ENCODE results near the gene CPNE5.
A peak's percentile ranks its signal among the peaks of the same experiment; 100 is the strongest.

CPNE5 gene

DNA sequence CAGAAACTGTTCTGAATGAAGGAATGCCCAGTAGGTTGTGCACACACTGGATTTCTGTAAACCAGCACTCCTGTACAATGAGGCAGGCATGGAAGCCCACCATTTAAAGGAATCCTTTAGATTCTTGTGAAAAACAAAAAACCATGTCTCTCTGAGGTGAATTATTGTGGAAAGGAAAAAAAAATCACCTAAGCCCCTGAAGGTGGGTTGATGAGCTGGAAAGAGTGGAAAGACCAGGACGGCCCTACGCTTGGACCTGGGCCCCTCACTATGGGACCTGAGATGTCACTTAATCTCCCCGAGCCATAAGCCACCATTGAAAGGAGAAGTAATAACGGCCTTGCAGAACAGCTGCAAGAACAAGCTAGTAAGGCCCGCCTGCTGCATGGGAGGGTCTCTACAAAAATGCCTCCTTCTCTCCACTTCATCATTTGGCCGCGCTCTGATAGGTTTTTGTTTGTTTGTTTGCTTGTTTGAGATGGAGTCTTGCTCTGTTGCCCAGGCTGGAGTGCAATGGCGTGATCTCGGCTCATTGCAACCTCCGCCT, 72.8 kb downstream of the CPNE5 start:
- DNase-seq (ENCODE audit: low read depth in 2 of 3, low spot score in 1 of 3), result no peak

DNA sequence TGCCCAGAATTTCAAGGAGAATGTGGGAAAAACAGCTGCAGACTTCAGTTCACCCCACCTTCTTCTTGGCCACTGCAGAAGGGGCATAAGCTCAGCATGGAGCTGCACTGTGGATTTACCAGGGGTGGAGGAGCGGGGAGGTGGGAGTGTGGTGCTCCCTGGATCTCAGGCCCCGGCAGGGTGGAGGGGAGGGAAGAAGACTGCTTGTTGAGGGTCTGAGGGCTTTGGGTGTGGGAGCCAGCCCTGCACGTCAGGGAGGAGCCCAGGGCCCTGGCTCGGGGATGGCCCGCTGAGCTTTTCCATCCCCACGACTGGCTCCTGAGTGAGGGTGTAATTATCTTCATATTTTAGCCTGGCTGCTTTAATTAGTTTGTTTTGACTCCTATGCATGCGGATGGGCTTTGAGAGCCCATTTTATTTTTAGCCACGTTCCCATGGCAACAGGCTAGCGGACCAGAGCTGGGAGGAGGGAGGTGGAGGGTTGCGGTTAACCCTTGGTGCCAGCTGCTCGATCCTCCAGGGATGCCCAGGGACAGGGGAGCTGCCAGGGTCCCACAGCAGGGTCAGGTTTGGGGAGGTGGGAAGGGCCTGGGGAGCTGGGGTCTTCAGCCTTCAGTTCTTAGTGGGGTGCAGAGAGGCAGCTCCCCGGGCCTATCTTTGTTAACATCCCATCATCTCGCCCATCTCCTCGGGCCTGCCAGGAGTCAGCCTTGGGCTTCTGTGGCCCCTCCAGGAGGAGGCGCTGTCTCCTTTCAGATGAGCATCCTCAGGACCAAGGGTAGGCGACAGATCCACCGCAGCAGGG, 73.4 kb downstream of the CPNE5 start:
- DNase-seq (ENCODE audit: low read depth in 2 of 3, low spot score in 1 of 3), result peak; percentile 68 to 82 (median 79)

DNA sequence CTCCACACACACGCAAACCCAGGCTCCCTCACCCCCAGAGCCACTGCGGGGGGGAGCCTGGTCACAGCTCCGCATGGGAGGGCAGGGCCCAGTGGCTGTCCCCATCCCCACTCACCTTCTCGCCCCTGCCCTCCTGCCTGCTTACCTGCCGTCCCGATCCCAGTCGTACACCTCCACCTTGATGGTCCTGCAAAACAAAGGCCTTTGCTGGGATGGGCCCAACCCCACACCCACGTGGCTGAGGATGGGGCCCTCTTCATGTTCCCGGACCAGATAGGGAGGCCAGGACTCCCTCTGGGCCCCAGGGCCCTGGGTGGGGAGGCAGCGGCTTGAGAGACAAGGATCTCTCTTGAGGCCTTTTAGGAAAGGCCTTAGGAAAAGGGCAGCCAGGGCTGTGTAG, 74.1 kb downstream of the CPNE5 start:
- no peak for DNase-seq (ENCODE audit: low read depth in 2 of 3, low spot score in 1 of 3)

DNA sequence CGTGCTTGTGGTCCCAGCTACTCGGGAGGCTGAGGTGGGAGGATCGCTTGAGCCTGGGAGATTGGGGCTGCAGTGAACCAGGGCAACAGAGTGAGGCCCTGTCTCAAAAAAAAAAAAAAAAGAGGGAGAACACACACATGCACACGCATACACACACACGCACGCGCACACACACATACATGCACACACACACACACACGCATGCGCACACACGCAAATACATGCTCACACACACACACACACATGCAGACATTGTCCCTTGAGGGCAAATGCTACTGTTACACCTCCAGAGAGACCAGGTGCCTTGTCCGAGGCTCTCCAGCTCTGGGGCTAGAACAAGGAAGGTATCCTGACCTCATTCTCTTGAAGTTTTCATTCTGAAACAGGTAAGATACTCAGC, 77.1 kb downstream of the CPNE5 start:
- DNase-seq (ENCODE audit: low read depth in 2 of 3, low spot score in 1 of 3), result no peak

DNA sequence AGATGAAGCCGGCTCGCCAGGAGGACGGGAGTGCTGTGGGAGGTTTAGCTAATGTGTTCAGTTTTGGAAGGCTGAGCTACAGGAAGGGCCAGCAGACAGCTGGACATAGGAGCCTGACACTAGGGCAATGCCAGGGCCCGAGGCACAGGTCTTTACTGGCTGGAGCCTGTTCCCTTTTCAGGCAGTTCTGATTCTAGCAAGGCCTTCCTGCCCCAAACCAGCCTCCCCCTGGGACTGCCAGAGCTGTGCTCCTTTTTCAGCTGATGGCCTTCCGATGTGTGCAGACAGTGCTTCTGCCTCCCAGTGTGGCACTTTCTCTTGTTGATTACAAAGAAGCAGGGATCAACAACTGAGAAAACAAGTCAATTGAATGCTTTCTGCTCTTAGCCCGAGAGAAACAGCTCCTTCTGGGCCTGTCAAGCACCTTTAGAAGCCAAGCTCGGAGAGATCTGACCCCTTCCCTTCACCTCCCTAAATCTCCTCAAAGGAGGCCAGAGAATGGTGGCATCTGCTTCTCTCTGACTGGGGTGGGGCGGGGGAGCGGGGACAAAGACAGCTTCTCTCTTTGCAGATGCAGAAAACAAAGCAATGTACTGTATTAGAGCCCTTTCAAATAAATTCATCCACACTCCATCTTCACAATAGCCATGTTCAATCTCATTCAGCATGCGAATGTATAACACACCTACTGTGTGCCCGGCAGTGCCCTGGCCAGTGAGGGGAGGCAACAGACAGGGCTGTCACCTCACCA, 78.4 kb downstream of the CPNE5 start:
- no peak for DNase-seq (ENCODE audit: low read depth in 2 of 3, low spot score in 1 of 3)

DNA sequence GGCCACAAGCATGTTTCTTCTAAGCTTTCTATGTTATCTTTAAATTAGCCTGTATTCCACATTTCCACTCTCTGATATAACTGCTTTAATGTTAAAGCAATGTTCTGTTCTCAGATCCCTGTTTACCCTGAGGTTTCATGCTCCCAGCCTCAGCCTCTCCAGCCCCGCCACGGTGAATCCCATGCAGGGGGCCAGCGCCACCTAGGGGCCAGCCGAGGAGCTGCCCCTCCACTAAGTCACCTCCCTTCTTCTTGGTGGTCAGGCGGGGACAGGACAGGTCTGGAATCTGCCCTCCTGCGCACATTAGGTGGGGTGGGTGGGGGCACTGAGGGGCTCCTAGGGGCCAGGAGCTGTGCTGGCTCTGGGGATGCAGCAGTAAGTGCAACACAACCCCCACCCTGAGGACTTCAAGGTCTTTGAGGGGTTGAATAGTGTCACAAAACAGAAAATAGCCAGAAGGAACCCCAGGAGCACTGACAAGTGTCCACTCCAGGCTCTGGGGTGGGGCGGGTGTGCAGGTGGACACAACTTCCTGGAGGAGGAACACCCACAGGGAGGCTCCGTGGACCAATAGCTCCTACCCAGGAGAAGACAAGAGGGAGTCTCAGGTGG, 80.0 kb downstream of the CPNE5 start:
- peak; percentile 67 to 80 (median 75) for DNase-seq (ENCODE audit: low read depth in 2 of 3, low spot score in 1 of 3)

DNA sequence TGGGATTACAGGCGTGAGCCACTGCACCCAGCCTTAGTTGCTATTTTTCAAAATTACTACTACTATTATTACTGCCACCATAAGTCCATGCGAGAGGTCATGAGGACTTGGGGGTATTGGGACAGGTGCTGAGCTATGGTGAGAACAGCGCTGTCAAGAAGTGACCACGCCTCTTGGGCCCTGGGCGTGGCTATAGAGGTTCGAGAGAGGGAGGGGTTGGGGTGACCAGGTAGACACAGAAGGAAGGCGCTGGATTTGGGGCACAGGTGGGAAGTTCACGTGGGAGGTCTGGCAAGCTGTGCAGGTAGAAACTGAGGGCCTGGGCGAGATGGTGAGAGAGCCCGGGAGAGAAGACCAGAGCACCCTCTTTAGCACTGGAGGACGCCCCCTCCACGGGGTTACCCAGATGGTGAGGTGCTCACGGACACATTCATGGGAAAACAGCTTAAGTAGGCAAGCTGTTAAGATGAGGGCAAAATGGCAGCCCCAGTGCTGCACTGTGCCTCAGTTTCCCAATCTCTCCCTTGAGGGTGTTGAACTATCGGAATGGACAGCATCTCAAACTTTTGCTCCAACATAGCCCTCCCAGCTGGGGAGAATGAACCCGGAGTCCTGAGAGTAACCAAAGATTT, 80.6 kb downstream of the CPNE5 start:
- no peak for DNase-seq (ENCODE audit: low read depth in 2 of 3, low spot score in 1 of 3)

DNA sequence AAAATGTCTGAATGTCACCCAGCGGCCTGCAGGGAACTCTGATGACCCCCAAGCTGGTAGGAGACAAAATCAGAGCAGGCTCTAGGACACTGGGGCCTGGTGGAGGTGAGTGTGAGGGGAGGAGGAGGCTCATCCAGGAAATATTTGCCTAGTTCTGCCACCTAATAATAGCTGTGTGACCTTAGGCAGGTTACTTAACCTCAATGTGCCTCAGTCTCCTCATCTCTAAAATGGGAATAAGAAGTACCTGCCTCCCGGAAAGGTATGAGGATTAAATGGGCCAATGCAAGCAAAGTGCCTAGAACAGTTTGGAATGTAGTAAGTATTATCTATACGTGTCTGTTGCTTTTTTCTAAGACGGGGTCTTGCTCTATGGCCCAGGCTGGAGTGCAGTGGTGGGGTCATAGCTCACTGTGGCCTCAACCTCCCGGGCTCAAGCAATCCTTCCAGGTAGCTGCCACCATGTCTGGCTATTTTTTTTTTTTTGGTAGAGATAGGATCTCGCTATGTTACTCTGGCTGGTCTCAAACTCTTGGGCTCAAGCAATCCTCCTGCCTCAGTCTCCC, 81.2 kb downstream of the CPNE5 start:
- DNase-seq (ENCODE audit: low read depth in 2 of 3, low spot score in 1 of 3), result no peak

DNA sequence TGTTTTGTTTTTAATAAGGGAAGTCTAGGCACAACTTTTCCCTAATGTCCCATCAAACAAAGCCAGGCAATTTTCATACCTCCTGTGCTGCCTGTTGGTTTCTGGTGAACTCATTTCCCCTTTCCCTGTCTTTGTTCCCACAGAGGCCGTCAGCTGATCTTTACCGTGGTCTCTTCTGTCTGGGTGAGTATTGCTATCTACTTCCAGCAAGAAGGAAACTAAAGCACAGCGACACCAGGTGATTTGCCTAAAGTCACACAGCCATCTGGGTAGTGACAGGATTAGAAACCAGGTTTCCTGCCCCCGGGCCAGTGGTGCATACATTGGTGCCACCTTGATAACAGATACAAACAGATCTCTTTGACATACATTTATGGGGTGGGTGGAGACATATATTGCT, 82.0 kb downstream of the CPNE5 start:
- no peak for DNase-seq (ENCODE audit: low read depth in 2 of 3, low spot score in 1 of 3)

DNA sequence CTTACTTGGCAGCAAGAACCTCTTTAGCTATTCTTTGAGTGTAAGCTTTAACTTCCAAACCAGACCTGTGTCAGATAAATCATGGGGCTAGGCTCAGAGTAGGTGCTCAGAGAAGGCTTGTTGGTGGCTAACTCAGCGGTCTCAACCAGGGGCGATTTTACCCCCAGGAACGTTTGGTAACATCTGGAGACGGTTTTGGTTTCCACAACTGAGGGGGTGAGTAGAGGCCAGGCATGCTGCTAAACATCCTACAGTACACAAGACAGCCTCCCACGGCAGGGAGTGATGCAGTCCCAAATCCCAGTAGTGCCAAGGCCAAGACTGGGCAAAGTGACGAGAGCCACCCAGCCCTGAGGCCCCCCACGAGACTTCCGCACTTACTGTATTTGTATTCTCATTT, 82.5 kb downstream of the CPNE5 start:
- DNase-seq (ENCODE audit: low read depth in 2 of 3, low spot score in 1 of 3), result no peak

DNA sequence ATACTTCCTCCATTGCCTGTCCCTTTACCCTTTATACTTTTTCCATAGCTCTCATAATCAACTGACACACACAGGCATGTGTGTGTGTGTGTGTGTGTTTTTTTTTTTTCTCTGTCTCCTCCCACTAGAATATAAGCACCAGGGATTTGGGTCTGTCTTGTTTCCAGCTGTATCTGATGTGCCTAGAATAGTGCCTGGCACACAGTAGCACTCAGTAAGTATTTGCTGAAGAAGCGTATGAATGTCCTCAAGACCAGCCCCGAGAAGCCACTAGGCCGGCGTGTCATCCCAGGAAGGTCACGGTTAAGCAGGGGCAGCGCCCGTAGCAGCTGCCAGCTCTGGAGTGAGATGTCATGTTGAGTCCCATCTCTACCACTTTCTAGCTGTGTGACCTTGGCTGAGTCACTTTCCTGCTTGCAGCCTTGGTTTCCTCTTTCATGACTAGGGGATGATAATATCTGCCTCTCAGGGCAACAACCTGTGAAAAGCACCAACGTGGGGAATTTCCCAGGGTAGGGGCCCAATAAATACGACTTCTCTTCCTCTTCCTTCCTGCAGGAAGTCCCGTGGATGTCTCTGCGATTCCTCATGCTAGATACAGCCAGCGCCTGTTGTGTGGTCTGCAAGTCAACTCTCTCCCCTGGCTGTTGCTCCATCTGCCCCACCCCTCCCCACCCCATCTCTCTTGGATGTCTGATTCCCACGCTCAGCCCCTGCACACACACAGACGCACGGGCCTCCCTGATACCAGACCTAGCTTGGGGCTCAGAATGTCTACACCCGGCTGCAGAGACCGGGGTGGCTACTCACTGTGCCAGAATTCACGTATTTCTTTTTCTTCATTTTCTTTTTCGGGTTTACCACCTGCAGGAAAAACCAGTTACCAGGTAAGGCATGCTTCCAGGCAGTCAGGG, 83.6 kb downstream of the CPNE5 start:
- peak; percentile 64 to 66 (median 66) for DNase-seq (ENCODE audit: low read depth in 2 of 3, low spot score in 1 of 3)

DNA sequence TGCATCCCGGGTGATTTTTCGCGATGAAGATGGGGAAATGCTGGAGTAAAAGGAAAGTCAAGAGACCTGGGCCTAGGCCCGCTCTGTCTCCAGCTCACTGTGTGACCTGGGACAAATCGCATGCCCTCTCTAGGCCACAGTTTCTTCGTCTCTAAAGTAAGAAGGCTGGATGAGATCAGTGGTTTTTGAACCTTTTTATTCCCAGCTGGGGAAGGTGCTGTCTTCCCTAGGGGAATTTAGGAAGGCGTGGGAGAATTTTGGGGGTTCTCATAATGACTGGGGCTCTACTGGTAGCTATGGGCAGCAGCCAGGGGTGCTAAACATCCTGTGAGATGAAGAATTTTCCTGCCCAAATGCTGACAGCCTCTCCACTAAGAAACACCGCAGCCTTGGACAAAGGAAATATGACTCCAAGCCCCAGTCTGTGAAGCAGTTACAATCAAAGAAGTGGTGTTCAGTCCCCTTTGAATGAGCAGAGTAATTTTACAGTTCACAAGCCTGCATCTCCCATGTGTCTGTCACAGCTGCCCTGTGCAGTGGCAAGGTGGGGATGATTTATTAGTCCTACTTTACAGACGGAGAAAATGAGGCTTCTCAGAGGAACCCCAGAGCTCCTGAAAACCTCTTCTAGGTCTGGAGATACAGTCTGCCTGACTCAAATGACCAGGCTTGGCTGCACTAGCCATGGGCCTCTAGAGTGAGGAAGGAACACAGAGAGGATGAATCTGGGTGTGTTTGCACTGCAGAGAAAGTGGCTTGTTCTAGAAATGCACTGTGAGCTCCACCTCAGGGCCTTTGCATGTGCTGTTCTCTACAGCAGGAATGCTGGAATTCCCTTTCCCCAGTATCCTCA, 84.4 kb downstream of the CPNE5 start:
- no peak for DNase-seq (ENCODE audit: low read depth in 2 of 3, low spot score in 1 of 3)

DNA sequence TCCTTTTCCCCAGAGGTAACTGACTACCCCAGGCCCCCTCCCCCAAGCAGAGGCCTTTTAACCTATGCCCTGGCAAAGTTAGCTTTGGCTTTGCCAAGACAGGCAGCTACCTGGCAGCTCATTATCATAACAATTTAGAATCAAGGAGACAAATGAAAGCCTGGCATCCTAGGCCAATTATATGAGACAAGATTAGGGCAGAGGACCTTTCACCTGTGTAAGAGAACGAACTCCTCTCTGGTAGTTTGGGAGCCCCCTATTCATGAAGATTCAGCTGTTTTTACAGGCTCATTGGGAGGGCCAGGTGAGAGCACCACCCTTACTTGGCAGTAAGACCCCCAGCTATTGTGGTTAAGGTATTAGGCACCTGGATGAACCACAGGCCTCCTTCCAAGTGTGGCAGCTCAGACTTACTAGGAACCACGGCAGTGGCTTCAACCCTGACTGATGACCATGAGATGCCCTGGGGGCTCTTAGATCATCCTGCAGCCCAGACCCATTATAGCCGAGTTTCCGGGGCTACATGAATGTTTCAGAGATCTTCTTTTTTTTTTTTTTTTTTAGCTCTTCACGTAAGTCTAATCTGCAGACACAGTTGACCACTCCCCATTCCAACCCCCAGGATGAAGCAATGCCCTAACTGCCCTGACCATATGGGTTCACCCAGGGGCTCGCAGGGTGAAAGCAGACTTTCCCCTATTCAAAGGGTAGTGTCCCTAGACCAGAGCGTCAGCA, 85.4 kb downstream of the CPNE5 start:
- DNase-seq (ENCODE audit: low read depth in 2 of 3, low spot score in 1 of 3), result no peak

DNA sequence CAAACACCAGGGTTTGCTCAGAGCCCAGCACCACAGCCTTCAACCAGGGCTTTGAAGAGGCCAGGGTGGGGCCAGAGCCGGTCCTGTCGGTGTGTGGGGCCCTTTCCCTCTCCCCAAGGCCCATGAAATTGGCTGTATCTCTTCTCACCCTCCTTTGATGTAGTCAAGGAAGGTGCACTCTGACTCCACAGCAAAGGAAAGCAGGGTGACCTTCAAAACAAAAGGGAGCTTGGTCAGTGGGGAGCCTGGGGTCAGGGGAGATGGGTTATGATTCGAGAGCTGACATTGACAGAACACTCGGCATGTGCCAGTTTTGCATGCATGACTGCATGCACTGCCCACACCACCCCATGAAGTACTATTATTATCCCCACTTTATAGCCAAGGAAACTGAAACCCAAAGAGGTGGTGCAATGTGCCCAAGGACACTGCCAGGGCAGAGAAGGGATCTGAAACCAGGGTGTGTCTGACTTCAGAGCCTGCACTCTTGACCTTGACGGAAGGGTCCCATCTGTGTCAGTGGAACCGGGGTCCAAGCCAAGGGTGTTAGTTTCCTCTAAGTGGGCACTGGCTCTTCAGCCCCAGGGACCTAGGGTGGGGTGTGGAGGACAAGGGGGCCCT, 86.2 kb downstream of the CPNE5 start:
- DNase-seq (ENCODE audit: low read depth in 2 of 3, low spot score in 1 of 3), result no peak

DNA sequence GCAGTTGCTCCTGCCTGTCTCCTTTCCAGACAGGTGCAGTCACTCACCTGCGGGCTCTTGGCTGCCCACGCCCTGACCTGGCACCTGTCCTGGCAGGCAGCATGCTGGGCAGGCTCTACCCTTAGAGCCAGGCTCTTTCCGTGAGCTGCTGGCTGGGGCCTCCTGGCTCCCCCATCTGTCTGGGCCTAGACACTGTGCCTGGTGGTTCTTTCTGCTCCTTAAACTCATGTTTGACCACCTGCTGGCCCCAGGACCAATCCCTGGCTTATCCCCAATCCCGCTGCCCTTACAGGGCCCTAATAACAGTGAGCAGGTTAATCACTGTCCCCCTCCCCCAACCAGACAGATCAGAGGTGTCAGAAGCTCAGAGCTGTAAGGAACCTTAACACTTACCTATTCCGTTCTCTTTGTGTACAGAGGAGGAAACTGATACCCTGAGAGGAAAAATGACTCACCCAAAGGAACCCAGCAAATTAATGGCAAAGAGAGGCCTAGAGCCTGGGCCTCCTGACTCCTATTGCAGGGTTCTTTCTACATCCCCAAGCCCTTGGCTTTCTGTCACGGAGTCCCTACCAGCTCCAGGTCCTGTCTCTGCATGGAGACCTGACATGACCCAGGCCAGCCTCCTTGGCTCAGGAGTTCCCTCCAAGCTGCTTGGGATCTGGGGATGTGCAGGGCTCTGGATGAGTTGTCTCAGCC, 86.9 kb downstream of the CPNE5 start:
- DNase-seq (ENCODE audit: low read depth in 2 of 3, low spot score in 1 of 3), result no peak

DNA sequence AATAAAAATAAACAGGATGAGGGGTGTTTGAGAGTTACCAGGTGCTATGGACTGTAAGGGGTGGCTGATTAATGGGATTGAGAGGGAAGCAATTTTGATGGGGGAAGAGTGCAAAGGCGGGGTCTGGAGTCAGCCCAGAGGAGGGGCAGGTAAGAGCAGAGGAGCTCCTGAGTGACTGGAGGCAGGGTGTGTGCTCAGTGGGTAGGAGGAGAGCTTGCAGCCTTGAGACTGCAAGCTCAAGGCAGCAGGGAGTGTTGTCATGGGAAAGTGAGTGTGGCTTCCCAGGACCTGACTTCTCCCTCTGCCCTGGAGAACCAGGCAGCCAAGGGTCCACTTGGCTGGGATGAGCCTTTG, 87.4 kb downstream of the CPNE5 start:
- DNase-seq (ENCODE audit: low read depth in 2 of 3, low spot score in 1 of 3), result no peak

DNA sequence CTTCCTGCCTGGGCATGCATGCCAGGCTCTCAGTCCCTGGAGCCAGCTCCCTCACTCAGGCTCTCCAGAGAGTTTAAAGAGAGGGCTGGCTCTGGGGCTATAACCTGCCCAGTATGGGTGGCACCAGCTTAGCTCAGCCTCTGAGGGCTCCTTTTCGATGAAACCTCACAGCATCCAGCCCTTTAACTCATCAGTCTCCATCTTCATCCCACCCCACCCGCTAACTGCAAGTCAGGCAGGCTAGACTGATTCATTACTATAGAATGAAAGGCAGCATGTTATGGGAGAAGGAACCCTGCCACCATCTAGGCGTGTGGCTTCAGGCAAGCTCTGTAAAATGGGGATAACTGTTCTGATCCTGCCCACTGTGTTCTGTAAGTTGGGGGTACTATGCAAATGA, 88.2 kb downstream of the CPNE5 start:
- no peak for DNase-seq (ENCODE audit: low read depth in 2 of 3, low spot score in 1 of 3)

Measured in stimulated activated CD4-positive, alpha-beta T cell treated with anti-CD3 and anti-CD28 coated beads, Interleukin-12 subunit alpha, Interleukin-12 subunit beta, amount 100 ng/mL, for 48 hours (primary cell).